ENCODE results near the gene RSU1.
A peak's percentile ranks its signal among the peaks of the same experiment; 100 is the strongest.
"Not testable (repeated sequence)": the region's sequence is repeated elsewhere in the genome, so short reads cannot be mapped to it uniquely, and the experiment has no call there.

Gene RSU1

GRCh38 chr10:16817125-16818019 lies at the start of gene RSU1:
TSS of gene RSU1 (minus strand) at chr10:16817424. CDS start at chr10:16817081, 343 bp downstream.
- peak; percentile 97 for DNase-seq

- DNase-seq = no peak
Measured at GRCh38 chr10:16866541-16867275, 49.5 kb upstream of the RSU1 start.

- DNase-seq = no peak
Measured at GRCh38 chr10:16865766-16866165, 48.5 kb upstream of the RSU1 start.

GRCh38 chr10:16863766-16864165 lies 46.5 kb upstream of the RSU1 start:
- DNase-seq = no peak

GRCh38 chr10:16857419-16857818 lies 40.2 kb upstream of the RSU1 start:
- no peak for DNase-seq

- no peak for DNase-seq
Measured at GRCh38 chr10:16856567-16856966, 39.3 kb upstream of the RSU1 start.

GRCh38 chr10:16856092-16856491 lies 38.9 kb upstream of the RSU1 start:
- DNase-seq = no peak

GRCh38 chr10:16854623-16855022 lies 37.4 kb upstream of the RSU1 start:
- no peak for DNase-seq

- DNase-seq = no peak
Measured at GRCh38 chr10:16853809-16854208, 36.6 kb upstream of the RSU1 start.

- DNase-seq = no peak
Measured at GRCh38 chr10:16853201-16853600, 36.0 kb upstream of the RSU1 start.

GRCh38 chr10:16852624-16853023 lies 35.4 kb upstream of the RSU1 start:
- DNase-seq = no peak

- DNase-seq = no peak
Measured at GRCh38 chr10:16848562-16849154, 31.4 kb upstream of the RSU1 start.

- DNase-seq = no peak
Measured at GRCh38 chr10:16847644-16848043, 30.4 kb upstream of the RSU1 start.

- DNase-seq = no peak
Measured at GRCh38 chr10:16845248-16845647, 28.0 kb upstream of the RSU1 start.

GRCh38 chr10:16843252-16843870 lies 26.1 kb upstream of the RSU1 start:
- peak; percentile 75 for DNase-seq

GRCh38 chr10:16835228-16835627 lies 18.0 kb upstream of the RSU1 start:
- no peak for DNase-seq

GRCh38 chr10:16832351-16833080 lies 15.3 kb upstream of the RSU1 start:
- DNase-seq = no peak

GRCh38 chr10:16828701-16829175 lies 11.5 kb upstream of the RSU1 start:
- no peak for DNase-seq

- DNase-seq = peak; percentile 65
Measured at GRCh38 chr10:16828114-16828568, 10.9 kb upstream of the RSU1 start.

- DNase-seq = not testable (repeated sequence)
Measured at GRCh38 chr10:16827474-16827873, 10.2 kb upstream of the RSU1 start.

GRCh38 chr10:16822726-16823360 lies 5.6 kb upstream of the RSU1 start:
- no peak for DNase-seq

- DNase-seq = no peak
Measured at GRCh38 chr10:16822027-16822426, 4.8 kb upstream of the RSU1 start.

Data from NCI-H1694 (cell line).